Esophagus squamous epithelium (tissue), 5 donors: ENCODE data around the gene ZMYND19. TPM values are rescaled to one million over a fixed set of nuclear protein-coding genes. Genes with fewer than 3 reads are reported as not detected.
A peak's percentile ranks its signal among the peaks of the same experiment; 100 is the strongest.

Experiments used
- DNase-seq: peaks from one replicate; lab custom pipeline; 2025; lab: John Stamatoyannopoulos, UW
- H3K27ac ChIP-seq, 4 donors: fragments of 200-600 bp; sonication (generic); one replicate each; pipeline ENCODE4 v1.5.1; 2016 to 2019; ENCODE audit warnings: mild to moderate bottlenecking in 1 of 4
- H3K27me3 ChIP-seq, 4 donors: fragments of 200-600 bp; sonication (generic); 1 replicate in 3 of 4; 2 replicates in 1 of 4; pipeline versions ENCODE4 v1.5.1 to v1.6.0; 2017 to 2021; ENCODE audit warnings: antibody characterized with exemption in 1 of 4
- H3K36me3 ChIP-seq, 3 donors: fragments of 200-600 bp; sonication (generic); one replicate each; pipeline ENCODE4 v1.5.1; 2016 to 2019
- H3K4me1 ChIP-seq, 3 donors: fragments of 200-600 bp; sonication (generic); one replicate each; pipeline ENCODE4 v1.5.1; 2017 to 2019
- H3K4me3 ChIP-seq, 4 donors: fragments of 200-600 bp; sonication (generic); 1 replicate in 3 of 4; 2 replicates in 1 of 4; pipeline ENCODE4 v1.5.1; 2016 to 2019; ENCODE audit warnings: mild to moderate bottlenecking in 2 of 4, moderate library complexity in 1 of 4
- H3K9me3 ChIP-seq, 3 donors: fragments of 200-600 bp; sonication (generic); one replicate each; pipeline ENCODE4 v1.5.1; 2016 to 2019
- POLR2A ChIP-seq, 4 donors: fragments of 450-650 bp; IDR thresholded peaks; one replicate each; pipeline ENCODE4 v1.6.1; 2017; ENCODE audit warnings: antibody characterized with exemption in 4 of 4, mild to moderate bottlenecking in 4 of 4, moderate library complexity in 3 of 4
- WGBS, 2 donors: methylation state at CpG; one replicate each; pipeline ENCODE4 v1.1.5; 2018; 5-methylcytosine and 5-hydroxymethylcytosine counted together
- intact Hi-C: fragments of 100-400 bp; cut with DNase I; formaldehyde crosslinking; loops from one replicate; pipeline ENCODE4 v1.15.0; 2022
- total RNA-seq, 4 donors: library from RNA; depleted of rRNA; stranded (reverse); fragments of >200 nt; gene quantifications; one replicate each; pipeline ENCODE4 v1.1.0, GENCODE V29; 2016
- TF ChIP-seq, protein P1 (sequence below), 6 experiments: fragments of 450-650 bp in 4 of 6; fragments of 200-600 bp in 2 of 6; sonication (generic) in 2 of 6; IDR thresholded peaks; one replicate each; pipeline ENCODE4 v1.5.1; 2016 to 2019; ENCODE audit warnings: antibody characterized with exemption in 6 of 6, mild to moderate bottlenecking in 4 of 6, moderate library complexity in 4 of 6
- donor health status: DM: yes; HTN: yes; CAD: no.

The ZMYND19 gene
- total RNA-seq, 4 donors from 2014 or later = 17.5 to 28.8 (median 25.2) TPM

DNA sequence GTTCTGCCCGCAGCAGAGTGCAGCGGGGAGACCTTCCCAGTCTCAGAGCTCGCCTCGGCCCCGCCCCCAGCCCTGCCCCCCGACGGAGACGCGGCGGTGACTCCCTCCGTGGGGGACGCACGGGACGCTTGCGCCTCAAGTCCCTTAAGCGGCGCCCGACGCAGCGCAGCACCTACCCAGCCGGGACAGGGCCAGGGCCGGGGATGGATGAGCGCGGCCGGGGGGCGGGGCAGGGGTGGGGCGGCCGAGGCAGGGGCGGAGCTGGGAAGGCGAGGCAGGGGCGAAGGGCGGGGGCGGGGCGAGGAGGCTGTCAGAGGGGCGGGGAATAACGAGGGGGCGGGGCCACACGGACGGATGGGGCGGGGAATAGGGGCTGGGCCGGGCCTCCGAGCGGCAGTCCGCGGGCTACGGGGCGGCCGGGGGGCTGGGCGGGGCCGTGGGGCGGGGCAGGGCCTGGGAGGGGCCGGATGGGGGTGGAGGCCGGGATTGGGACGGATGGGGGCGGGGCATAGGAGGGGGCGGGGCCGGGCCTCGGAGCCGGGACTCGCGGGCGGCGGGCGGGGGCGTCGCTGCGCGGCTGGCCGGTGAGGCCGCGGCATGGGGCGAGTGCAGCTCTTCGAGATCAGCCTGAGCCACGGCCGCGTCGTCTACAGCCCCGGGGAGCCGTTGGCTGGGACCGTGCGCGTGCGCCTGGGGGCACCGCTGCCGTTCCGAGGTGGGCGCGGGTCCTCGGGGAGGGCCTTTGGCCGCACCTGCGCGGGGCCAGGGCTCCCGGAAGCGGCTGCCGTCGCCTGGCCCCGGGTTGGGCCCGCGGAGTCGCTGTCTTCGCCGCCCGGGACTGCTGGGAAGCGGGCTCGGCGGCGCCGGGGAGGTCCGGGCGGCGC is 15.1 kb upstream of the ZMYND19 start, which contains the start of gene ARRDC1:
Gene ARRDC1 (plus strand): TSS at position 566 of the 884 bp plus-strand sequence. CDS start 32 bp downstream, at position 598.
- WGBS, 2 donors = 2% methylated on average over 9 of the region's 111 CpGs; no CpG with 5 or more reads in 1 of the 2 donors
- peak; percentile 92 for DNase-seq
- peak within 1 kb of the TSS; percentile 85 to 97 (median 96) for H3K27ac ChIP-seq
- H3K36me3 ChIP-seq = peaks cover 0 to 8% (median 7%) of the 10 kb centered on the region in 3 donors
- H3K27me3 ChIP-seq = no peaks in the 10 kb centered on the region
- intact Hi-C loops = no loop called here
- H3K4me3 ChIP-seq = peak within 1 kb of the TSS; percentile 69 to 95 (median 84)
- TF ChIP-seq, protein P1, sequence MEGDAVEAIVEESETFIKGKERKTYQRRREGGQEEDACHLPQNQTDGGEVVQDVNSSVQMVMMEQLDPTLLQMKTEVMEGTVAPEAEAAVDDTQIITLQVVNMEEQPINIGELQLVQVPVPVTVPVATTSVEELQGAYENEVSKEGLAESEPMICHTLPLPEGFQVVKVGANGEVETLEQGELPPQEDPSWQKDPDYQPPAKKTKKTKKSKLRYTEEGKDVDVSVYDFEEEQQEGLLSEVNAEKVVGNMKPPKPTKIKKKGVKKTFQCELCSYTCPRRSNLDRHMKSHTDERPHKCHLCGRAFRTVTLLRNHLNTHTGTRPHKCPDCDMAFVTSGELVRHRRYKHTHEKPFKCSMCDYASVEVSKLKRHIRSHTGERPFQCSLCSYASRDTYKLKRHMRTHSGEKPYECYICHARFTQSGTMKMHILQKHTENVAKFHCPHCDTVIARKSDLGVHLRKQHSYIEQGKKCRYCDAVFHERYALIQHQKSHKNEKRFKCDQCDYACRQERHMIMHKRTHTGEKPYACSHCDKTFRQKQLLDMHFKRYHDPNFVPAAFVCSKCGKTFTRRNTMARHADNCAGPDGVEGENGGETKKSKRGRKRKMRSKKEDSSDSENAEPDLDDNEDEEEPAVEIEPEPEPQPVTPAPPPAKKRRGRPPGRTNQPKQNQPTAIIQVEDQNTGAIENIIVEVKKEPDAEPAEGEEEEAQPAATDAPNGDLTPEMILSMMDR (IDR thresholded peaks at IDR 0.05) = no peak
- peak in 2 of 4 donors; percentile 80 to 89 for TF ChIP-seq POLR2A (IDR thresholded peaks at IDR 0.05)
- peaks cover 27 to 55% (median 31%) of the 10 kb centered on the region in 3 donors for H3K4me1 ChIP-seq
- H3K9me3 ChIP-seq = no peaks in the 10 kb centered on the region

DNA sequence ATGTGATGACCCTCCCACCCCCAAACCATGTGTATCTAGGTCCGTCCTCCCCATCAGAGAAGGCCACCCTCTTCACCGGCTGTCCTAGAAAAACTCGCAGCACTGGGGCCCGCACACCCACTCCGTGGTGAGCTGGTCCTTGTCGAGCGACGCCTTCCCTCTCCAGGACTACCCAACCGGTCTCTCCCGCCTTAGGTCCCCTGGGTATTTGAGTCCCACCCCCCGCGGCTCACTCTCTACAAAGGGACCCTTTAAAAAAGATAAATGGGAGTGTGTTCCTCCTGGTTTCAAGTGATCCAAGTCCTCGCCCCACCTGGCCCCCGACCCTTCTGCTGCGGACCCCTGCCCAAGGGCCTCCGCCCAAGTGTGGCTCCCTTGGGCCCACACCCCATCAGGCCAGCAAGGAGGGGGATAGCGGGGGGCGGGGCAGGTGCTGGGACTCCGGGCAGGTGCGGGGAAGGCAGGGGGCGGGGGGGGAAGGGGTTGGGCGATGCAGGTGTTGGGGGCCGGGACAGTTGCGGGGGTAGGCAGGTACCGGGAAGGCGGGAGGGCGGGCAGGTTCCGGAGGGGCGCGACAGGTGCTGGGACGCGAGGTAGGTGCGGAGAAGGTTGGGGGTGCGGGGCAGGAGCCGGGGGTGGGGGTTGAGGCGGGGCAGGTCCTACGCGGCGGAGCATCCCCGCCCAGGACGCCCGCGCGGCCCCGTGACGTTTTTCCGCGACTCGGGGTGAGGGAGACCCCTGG is 14.2 kb upstream of the ZMYND19 start:
- H3K27me3 ChIP-seq = no peaks in the 10 kb centered on the region
- H3K4me1 ChIP-seq = peaks cover 27 to 50% (median 31%) of the 10 kb centered on the region in 3 donors
- H3K27ac ChIP-seq = peak overlapping the region; percentile 72 to 95 (median 82)
- peak overlapping the region; percentile 49 to 95 (median 74) for H3K4me3 ChIP-seq
- no peak for DNase-seq
- H3K9me3 ChIP-seq = no peaks in the 10 kb centered on the region
- H3K36me3 ChIP-seq = peaks cover 0 to 7% (median 5%) of the 10 kb centered on the region in 3 donors
- 19 to 43% methylated on average over 9 to 12 of the region's 49 CpGs for WGBS, 2 donors
- intact Hi-C loops = no loop called here
- TF ChIP-seq, protein P1 (IDR thresholded peaks at IDR 0.05) = no peak
- TF ChIP-seq POLR2A (IDR thresholded peaks at IDR 0.05) = no peak

DNA sequence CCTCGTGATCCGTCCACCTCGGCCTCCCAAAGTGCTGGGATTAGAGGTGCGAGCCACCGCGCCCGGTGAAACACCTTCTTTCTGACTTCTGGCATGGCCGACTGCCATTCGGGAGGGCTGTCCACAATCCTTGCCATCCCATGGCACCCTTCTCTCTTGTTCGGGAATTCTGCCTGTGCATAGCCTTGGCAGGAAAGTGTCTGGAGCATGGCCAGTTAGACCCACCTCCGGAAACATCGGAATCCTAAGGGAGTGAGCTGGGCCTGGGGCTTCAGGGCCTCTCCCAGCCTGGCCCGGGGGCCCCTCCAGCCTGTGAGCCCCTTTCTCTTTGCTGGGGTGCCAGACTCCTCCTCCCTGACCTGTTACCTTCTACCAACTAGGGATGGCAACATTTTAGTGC is 13.6 kb upstream of the ZMYND19 start:
- intact Hi-C loops = no loop called here
- no peak for TF ChIP-seq POLR2A (IDR thresholded peaks at IDR 0.05)
- TF ChIP-seq, protein P1 (IDR thresholded peaks at IDR 0.05) = no peak

DNA sequence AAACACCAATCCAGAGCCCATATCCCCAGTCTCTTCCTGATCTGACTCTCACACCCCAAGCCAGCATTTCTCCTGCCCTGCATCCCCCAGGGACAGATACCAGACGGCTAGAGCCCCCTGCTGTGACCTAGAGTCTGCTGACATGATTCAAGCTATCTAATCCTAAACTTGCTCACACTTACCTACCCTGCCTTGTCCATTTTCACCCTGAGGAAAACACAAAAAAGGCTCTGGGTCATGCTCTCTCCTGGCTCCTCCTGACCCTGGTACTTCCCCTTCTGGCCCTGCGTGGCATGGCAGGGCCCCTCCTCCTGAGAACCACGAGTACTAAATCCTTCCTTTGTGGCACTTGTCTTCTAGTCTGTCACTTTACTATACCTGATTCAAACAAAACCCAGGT is 12.3 kb upstream of the ZMYND19 start:
- intact Hi-C loops = no loop called here
- no peaks in the 10 kb centered on the region for H3K27me3 ChIP-seq
- H3K9me3 ChIP-seq = no peaks in the 10 kb centered on the region
- no peak for DNase-seq
- no peak overlapping the region for H3K4me3 ChIP-seq
- no peak overlapping the region for H3K27ac ChIP-seq
- TF ChIP-seq, protein P1 (IDR thresholded peaks at IDR 0.05) = peak in 1 of 6 experiments; percentile 11
- TF ChIP-seq POLR2A (IDR thresholded peaks at IDR 0.05) = no peak
- 2 to 14% methylated on average over 3 of the region's 3 CpGs for WGBS, 2 donors
- H3K4me1 ChIP-seq = peaks cover 24 to 37% (median 26%) of the 10 kb centered on the region in 3 donors
- H3K36me3 ChIP-seq = no peaks in the 10 kb centered on the region

More for the DNA sequence above, 13.6 kb upstream of the ZMYND19 start:
- H3K36me3 ChIP-seq = peaks cover 0 to 7% (median 0%) of the 10 kb centered on the region in 3 donors
- H3K4me1 ChIP-seq = peaks cover 27 to 50% (median 31%) of the 10 kb centered on the region in 3 donors
- no peak for DNase-seq
- 84 to 86% methylated on average over 7 to 12 of the region's 13 CpGs for WGBS, 2 donors
- peak overlapping the region in 1 of 4 donors; percentile 88 for H3K27ac ChIP-seq
- H3K27me3 ChIP-seq = no peaks in the 10 kb centered on the region
- H3K9me3 ChIP-seq = no peaks in the 10 kb centered on the region
- peak overlapping the region in 1 of 4 donors; percentile 91 for H3K4me3 ChIP-seq
